Measurements from ENCODE around the gene APBB2.

GRCh38 chr4:41209901-41210300, 4.4 kb downstream of the APBB2 start:
- TF ChIP-seq POLR2AphosphoS5 (IDR thresholded peaks at IDR 0.05; ENCODE audit: low read depth) (no peak), CTCF (conservative IDR thresholded peaks at IDR 0.05; ENCODE audit: low read depth in 2 of 2) (no peak), EZH2phosphoT487 (IDR thresholded peaks at IDR 0.05; ENCODE audit: unreplicated experiment) (no peak), REST (IDR thresholded peaks at IDR 0.05; ENCODE audit: unreplicated experiment) (no peak), EZH2 (IDR thresholded peaks at IDR 0.05; ENCODE audit: low read depth, unreplicated experiment) (no peak), JUNB (IDR thresholded peaks at IDR 0.05; ENCODE audit: unreplicated experiment) (no peak), ZNF114 (CRISPR knock-in tag; IDR thresholded peaks at IDR 0.05) (no peak), CREB1 (CRISPR knock-in tag; IDR thresholded peaks at IDR 0.05; ENCODE audit: low read depth) (no peak), ZNF462 (CRISPR knock-in tag; IDR thresholded peaks at IDR 0.05) (no peak), STAT1 (IDR thresholded peaks at IDR 0.05; ENCODE audit: unreplicated experiment) (no peak), ETS1 (IDR thresholded peaks at IDR 0.05) (no peak), ZNF331 (CRISPR knock-in tag; IDR thresholded peaks at IDR 0.05; ENCODE audit: low read depth) (no peak)
